SW 1271 (cell line): ENCODE measurements around the gene COL16A1.

ENCODE experiments used
- DNase-seq, 2 experiments: peaks; one replicate each; lab custom pipeline; 2025; lab: John Stamatoyannopoulos, UW

COL16A1 gene

DNA sequence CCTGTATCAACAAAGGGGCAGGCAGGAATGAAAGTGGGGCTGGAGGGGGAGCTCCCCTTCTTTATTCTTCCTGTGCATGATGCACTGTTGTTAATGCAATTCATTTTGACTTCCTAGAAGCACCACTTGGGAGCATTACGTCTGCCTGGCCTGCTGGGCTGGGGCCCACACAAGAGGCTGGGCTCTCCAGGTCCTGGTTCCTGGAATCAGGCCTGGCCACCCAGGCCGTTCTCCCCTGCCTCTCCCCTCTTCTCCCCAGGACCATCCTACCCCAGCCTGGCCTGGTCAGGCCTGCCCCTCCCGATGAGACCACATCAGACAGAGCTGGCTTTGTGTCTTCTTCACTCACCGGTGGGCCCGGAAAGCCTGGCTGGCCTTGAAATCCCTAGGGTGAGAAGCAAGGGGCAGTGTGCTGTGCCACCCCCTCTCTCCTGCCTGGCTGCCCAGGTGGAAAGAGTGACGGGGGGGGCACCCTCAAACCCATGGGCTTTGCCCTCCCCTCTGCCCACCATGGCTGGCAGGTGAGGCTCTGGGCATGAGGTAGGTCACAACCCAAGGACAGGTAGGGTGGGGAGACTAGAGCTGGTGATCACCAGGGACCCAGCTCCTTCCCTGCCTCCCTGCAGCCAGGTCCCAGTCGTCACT is 38.5 kb downstream of the COL16A1 start:
- DNase-seq: no peak

DNA sequence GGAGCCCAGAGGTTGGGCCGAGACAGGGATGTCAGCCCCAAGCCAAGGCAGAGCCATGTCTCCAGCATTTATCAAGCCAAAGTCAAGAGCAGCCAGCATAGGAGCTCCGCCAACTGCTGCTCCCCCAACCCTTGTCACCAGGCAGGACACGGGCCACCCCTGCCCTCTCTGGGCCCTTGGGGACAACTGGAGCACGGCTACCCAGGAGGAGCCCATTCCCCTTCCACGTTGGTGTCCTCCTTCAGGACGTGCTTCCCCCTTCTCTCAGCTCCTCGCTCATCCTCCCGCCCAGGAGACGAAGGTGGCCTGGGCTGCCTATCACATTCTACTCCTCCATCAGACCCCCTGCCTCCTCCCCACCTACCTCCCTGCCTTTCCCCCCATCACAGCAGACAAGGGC is 39.3 kb downstream of the COL16A1 start:
- DNase-seq: no peak

DNA sequence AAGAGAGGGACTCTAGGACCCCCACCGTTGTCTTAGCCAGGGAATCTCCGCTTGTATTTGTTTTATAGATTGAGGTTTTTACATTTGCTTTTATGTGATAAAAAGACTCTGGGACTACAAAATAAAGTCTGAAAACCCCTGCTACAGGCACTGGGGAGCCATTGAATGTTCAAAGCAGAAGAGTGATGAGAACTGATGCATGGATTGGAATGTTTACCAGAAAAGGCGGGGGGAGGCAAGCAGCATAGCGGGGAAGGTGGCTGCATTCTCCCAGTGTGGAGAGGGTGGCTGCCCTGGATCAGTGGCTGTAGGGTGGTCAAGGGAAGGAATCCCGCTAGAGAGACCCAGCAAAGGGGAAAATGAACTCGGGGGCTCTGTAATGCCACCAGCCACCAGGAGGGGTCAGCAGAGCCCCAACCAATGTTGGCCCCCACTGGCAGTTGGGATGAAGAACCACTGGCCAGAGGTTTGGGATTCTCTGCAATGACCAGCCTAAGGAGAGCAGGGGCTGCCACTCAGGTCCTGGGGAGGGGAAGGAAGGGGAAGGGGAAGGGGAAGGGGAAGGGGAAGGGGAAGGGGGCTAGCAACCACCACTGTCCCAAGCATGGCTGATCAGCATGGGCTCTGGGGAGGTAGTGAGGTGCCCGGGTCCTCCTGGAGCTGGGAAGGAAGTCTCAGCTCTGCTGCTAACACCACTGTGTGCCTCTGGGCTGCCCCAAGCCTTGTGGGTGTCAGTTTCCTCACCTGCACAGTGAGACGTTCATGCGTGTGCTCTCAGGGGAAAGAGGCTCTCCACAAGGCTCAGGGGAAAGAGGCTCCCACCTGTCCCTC is 40.0 kb downstream of the COL16A1 start:
- peak in 1 of 2 experiments; percentile 16 for DNase-seq

DNA sequence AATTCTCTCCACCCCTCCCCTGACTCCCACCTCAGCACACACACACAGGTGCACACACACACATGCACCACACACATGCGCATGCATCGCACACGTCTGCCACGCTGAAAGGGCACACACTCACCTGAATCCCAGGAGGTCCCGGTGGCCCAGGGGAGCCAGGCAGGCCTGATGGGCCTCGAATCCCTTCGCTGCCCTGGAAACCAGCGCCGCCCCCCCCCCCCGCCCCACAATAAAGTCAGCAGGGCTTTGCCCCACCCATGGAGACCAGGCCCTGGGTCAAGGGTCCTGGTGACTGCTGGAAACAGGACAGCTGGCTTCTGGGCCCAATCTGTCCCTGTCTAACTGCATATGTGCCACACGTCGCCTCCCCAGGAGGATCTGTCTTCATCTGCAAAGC is 41.4 kb downstream of the COL16A1 start:
- no peak for DNase-seq

DNA sequence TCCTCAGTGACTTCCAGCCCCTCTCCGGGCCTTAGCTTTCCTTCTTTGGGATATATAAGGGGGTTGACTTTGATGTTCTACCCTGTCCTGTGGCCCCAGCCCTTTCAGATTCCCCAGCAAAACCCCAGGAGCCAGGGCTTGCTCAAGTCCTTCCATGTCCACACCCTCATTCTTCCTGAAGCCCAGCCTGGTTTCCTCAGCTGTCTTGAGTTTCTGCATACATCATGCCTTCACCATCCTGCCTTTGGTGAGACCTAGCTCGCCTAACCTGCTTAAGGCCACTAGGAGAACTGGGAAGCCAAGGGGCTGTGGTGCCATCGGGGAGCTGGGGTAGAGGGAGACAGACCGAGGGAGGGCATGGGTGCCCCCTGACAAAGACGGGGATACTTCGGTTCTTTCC is 42.0 kb downstream of the COL16A1 start:
- no peak for DNase-seq

DNA sequence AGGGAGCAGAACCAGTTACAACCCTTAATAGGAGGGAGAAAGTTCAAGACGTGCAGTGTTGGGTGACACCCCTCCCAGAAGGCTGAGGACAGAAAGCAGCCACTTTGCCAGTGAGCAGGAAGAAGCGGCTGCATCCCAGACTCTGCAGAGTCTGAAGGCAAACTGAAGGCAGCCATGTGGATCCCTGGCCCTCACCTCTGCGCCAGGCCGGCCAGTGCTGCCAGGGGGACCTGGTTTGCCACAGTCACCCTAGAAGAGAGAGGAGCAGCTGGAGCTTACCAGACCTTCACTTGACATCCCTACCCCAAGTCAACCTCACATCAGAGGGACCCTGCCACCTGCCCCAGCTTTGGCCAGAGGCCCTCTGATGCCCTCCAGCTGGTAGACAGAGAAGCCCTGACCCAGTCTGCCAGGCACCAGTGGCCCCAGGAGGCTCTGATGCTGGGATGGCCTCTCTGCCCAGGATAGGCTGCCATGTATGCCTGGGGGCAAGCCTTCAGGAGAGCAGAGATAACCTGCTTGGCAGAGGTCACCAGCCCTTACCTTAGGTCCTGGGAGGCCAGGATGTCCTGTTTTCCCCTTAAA is 42.9 kb downstream of the COL16A1 start:
- DNase-seq: no peak

DNA sequence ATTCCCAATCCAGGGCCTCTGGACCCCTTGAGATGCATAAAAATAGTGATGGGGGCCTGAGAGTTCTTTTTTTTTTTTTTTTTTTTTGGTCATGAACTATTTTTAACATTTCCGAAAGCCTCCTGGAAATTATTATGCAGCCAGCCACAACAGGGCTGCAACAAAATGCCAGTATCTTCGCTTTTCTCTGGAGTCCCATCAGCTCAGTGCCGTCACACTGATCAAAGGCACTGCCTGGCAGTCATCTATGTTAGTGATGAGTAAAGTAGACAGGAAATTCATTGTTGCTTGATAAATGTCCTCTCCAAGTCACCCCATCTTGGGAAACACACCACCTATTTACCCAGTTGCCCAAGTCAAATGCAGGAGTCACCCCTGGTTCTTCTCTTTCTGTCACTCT is 43.9 kb downstream of the COL16A1 start:
- no peak for DNase-seq

DNA sequence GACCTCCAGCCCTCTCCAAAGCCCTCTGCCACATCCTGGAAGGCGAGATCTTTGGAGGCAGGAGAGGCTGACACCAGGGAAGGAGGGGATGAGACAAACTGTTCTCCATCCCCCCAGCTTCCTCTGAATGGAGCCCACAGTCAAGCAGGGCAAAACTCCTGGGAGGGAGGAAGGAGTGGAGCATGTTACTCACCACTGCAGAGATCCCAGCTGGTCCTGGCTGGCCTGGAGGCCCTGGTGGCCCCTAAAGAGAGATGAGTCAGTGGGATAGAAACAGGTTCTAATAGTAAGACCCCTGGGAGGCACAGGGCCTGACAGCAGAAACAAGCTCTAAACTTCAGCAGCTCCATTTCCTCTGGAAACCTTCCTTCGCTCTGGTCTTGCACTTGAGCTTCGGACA is 45.1 kb downstream of the COL16A1 start:
- no peak for DNase-seq

DNA sequence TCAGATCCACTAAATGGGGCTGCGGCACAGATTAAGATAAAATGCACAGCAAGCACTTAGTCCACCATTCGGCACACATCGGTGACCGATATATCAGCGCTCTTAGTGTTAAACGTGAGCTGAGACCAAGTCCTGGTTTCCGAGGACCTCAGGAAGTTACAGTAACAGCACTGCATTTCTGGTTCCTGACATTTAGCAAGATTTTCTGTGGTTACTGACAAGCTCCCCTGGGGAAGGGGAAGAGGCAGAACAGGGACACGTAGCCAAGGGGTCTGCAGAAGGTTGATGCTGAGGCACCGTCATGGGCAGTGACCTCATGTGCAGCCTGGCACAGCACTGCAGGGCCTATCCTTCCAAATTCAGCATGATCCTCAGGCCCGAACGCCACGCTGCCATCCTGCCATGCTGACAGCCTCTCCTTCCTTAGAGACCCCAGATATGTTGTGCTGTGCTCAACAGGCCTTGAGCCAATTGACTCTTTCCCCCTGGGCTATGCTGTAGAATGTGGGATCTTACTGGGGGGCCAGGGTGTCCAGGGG is 45.8 kb downstream of the COL16A1 start:
- no peak for DNase-seq

DNA sequence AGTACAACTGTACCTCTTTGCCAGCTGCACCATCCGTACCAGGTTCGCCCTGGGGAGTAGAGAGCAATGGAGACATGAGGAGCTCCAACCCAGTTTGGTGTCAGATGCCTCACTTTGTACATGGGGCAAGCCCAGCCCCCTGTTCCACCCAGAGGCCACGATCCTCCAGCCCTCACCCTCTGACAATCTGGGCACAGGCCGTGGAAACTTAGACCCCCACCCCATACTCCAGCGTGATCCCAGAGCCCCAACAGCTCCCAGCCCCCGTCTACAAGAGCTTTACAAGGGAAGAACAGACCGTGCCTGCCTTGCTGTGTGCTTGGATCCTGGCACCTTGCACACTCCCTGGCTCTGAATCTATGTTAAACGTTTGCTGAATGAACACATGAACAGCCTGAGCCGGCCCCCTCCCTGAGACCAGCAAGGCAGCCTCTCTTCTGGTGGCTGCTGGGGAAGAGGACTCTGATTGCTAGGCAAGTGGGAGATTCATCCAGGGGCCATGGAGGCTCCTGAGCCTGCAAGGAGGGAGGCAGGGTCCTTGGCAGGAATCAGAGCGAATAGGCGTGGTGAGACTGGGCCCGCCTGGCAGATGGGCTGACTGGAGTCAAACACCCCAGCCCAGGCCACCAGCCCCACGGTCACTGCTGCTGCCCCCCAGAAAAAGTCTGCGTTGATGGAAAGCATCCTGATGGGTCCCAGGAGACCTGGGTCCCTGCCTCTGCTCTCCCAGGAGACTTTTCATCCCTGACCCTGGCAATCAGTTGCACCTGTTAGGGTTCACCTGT is 46.6 kb downstream of the COL16A1 start:
- DNase-seq: no peak

DNA sequence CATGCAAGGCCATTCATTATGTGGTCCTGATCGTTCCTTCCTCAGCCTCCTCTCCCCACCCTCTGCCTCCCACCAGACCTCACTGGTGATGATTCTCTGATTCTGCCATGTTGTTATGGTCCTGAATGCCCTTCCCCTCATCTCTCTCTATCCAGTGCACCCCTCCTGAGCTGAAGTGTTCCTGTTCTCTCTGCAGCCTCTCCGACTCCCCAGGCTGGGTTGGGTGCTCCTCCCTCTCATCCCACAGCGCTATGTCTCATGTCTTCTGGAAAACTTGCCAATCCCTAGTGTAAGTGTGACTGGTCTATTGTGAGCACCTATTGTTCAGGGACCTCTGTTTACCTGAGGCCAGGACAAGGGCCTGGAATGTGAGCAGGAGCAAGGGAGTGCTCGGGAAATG is 48.1 kb downstream of the COL16A1 start:
- no peak for DNase-seq

DNA sequence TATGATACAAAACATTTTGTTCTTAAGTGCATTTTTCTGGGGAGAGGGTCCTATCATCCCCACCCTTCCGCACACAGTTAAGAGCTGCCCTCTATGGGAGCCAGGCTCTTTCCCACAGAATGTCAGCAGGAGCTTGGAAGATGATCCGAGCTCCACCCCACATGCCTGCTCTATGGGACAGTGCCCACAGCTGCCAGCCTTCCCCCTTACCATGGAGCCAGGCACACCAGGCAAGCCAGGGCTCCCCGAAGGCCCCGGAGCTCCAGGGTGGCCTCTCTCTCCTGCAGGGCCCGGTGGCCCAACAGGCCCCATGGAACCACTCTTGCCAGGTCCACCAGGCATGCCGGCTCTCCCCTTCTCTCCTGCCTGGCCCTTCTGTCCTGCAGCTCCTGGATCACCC is 48.7 kb downstream of the COL16A1 start:
- no peak for DNase-seq

DNA sequence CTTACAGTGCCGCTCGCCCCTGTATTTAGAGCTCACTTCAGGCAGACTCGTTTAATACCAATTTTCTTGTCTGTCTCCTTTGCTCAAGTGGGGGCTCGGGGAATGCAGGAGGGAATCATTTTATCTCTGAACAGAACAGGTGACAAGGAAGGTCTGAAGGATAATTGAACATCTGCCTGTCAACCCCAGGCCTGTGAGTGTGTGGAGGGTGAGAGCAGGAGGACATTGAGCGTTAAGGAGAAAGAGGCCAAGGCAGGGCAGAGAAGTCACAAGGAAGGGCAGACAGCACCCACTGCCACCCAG is 49.4 kb downstream of the COL16A1 start:
- DNase-seq: no peak

DNA sequence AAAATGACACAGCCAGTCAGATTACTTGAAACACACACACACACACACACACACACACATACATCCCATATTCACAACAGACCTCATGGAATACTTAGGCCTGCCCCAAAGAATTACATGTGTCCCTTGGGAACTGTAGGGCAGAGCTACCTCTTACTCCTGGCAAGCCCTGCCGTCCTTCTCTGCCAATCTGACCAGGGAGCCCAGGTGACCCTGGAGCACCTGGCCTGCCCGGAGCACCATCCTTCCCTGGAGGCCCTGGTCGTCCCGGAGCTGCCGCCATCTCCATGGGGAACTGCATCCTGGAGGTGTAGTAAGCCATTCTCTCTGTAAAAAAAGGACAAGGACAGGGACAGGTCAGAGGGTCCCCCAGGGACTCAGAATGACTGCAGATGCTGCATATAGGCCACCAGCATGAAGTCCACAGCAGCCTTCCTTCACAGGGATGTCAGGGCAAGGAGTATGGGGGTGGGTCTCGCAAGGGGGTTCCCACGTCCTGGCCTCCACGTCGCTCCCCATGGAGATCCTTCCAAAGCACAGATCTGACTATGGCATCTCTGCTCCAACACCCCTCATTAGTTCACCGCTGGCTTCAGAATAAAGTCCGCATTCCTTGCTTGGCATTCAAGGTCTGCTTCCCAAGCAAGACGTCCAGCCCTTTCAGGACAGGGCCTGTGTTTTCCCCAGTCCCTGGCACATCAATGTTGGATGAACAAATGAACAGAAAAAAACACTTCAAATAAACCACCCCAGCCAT is 49.9 kb downstream of the COL16A1 start:
- no peak for DNase-seq

DNA sequence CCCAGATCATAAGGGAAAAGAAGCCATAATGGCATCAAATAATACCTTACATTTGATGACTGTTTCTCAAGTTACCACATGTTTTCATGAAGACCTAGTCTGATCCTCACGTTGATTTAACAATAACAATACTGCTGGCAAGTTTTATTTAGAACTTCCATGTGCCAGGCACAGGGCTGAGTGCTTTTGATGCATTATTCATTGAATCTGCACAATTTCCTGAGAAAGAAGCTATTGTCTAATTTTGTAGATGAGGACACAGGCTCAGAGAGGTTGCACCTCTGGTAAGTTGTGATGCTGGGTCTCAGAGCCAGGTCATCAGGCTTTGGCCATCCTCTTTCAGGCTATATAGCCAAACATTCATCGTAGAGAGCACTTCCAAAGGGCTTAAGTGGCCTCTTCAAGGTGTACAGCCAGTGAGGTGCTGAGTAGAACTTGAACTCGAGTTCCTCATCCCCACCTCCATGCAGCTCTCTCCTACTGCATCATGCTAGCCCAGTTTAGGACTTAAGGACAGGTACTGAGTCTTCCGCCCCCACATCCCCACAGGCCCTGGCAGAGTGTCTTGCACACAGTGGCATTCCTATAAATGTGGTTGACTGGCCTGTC is 50.8 kb downstream of the COL16A1 start:
- DNase-seq: no peak

DNA sequence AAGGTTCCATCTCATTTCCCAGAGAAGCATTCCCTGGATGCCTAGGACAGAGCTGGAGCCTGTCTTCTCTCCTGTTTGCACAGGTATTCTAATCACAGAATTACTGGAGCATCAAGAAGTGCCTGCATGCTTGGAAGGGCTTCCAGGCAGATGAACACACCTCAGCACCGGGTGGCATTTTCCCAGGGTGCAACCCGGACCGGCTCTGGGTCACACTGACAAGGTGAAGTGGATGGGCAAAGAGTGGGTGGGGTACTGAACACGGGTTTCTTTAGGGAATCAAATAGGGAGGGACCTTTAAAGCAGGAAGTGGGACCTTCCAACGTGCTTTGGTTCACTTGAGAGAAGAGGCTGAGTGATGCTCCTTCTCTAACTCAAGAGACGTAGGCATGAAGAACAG is 52.1 kb downstream of the COL16A1 start:
- DNase-seq: no peak

DNA sequence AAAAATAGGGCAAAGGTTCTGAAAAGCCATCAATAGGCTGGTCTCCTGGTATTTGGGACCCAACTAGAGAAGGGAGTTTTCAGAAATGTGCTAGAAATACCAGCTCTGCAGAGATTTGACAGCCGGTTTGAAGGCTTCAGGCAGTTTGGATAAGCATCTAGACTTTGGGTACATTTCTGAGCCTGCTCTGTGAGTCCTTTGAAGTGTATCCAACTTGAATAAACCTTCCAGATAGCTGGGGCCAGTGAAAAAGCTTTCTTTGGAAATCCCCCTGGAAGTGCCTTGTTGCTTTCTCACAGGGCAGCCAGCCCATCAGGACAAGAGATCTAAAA is 52.8 kb downstream of the COL16A1 start:
- no peak for DNase-seq

DNA sequence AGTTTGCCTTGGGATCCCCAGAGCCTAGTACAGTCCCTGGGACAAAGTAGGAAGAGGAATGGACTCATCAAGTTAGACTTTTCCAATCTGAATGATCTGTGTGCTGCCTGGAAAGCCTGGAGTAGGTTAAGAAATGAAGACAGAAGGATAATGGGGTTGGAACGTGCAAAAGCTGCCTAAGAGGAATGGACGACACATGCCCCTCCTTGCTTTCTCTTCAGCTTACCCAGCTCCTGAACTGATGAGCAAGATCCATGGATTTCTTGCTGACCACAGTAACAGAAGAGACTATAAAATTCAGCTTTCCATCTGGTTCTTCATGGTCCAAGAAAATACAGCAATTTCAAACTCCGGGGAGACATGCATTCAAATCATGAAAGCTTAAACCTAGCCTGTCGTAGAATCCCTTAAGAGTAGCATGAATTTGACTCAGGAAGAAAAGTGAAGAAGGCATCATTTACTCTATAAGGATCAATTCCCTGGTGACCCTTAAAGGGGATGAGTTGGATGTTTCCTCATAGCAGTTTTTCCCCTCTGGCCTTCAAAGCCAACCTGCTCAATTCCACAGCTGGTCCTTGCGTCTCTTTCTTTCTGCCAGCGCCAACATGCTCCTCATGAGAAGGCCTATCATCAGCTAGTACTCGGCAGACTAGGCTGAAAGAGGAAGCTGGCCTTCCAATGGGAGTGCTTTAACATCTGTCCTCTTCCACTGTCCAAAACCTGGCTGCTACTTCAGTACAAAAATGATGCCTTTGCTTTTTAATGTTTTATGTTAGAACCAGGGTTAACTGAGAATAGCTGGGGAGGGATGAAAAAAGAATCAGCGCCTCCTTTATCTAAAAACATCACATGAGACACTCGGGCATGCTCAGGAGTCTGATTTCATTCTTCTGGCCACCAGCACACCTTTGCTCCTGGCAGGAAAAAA is 53.4 kb downstream of the COL16A1 start:
- DNase-seq: no peak

DNA sequence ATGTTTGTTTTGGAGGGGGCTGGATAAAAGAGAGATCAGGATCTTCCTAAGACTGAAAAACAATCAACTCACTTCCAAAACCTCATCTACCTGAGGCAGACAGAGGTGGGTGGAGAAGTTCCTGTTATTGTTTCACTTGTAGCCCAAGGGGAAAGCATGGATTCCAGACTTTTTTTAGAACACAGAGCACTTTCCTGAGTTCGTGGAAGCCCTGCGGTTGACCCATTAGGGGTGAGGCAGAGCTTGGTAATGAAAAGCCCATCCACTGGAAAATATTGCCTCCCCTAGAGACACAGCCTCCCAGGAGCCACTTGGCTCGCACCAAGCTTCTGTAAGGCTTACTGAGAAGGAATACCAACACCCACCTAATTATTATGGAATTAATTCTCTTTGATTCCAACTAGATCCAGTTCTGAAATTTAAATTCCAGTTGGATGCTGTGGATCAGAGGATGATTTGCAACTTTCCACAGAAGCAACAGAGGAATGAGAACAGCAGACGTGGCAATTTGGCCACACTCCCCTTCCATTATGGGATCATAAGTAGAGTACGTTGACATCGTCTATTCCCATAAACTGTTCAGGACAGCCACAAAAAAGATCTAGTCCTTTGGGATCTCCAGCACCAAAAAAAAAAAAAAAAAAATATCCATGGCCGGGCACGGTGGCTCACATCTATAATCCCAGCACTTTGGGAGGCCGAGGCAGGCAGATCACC is 55.0 kb downstream of the COL16A1 start:
- no peak for DNase-seq

DNA sequence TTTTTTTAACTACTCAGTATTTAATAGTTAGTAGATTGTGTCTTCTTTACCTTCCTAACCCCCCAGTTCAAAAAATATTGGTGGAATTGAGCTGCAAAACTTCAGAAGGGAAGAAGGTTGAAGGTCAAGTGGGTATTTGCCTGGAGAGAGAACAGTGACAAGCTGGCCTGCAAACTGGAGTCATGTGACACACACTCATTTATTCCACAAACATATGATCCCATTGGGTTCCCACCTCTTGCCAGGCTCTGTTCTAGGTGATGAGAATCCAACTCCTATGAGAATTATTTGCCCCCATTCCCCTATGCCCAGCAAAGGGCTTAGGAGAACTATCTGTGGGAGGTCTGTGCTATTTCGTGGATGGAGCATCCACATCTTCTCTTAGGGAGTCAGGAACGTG is 55.6 kb downstream of the COL16A1 start:
- no peak for DNase-seq
